Measurements from ENCODE around the gene ITGA11. TPM values are rescaled to one million over a fixed set of nuclear protein-coding genes. Genes with fewer than 3 reads are reported as not detected.

ITGA11 gene
- total and polyA plus RNA-seq, 2 donors, result 2.9 to 16.6 TPM

DNA sequence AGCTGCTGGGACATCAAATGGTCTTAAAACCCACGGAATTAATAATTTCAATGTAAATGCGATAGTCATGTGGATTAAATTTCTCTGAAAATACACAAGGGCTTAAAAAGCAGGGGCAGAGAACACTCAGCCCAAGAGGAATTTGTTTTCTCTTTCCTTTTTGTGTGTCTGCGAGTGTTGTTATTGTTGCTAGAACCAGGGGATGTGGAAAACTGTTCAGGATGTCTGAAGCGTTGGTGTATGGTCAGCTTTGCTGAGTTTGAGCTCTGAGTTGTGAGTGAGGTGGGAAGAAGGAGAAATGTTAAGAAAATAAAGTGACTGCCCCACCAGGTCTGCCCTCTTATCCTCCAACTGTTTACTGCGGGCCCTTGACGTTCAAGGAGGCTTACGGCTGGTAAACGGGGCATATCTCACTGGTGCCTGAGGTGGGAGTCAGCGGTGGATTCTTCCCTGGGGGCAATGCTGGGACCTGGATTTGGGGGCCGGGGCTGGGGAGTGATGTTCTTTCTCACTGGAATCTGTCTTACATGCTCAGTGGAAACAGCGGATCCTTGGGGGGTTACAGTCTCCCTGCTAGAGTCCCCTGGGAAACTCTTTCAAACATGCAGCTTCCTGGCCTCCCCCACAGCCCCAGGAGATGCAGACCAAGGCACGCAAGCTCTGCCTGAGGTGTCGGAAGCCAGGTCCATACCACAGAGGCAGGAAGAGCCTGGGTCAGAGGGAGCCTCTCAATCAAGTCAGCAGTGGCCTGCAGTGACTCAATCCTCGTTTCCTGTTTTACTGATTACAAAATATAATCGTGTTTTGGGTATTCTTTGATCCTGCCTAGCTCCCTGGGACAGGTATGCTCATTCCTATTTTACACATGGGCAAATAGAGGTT is 41.8 kb downstream of the ITGA11 start:
- no peaks in the 10 kb centered on the region for H3K36me3 ChIP-seq (ENCODE audit: insufficient read depth)
- H3K27ac ChIP-seq (ENCODE audit: low read depth), result no peak overlapping the region
- DNase-seq (ENCODE audit: extremely low spot score), result no peak
- H3K4me3 ChIP-seq (ENCODE audit: low read depth, low read length), result no peak overlapping the region
- H3K4me1 ChIP-seq (ENCODE audit: insufficient read depth), result no peaks in the 10 kb centered on the region
- 77% methylated on average over 15 of the region's 15 CpGs for WGBS

DNA sequence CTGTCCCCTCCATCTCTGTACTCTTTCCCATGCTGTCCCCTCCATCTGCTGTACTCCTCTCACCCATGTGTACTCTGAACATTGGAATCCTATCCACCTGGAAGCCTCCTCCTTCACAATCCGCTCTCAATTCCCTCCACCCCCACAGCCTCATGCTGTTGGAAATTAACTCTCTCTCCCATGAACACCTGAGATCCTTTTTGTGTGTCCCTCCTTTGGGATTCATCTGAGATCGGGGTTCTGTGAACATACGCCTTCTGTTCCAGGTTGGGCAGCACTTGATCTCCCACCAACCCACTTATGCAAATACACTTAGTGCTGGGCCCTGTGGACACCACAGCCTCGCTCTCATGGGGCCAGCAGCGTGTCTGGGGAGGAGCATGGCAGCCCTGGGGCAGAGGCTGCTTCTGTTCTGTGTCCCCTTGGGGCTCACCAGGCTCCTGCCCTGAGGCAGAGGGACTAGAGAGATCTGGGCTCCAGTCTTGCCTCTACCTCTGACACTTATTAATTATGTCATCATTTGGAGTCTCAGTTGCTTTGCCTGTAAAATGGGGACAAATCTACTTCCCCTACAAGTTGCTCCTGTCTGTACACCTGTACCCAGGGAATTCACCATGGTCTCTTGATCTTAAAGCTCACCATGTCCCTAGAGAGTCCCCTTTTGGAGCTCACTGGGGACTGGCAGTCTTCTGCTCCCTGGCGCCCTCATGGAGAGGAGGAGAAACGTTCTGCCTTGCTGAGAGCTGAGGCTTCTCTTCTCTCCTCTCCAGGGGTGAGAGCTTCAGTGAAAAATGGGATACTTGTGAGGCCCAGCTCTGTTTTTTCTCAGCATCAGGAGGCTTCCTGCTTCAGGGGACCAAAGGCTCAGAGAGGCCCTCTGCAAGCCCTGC is 42.7 kb downstream of the ITGA11 start:
- Histone ChIP-seq H3K4me1 (ENCODE audit: insufficient read depth) (no peaks in the 10 kb centered on the region), H3K27ac (ENCODE audit: low read depth) (no peak overlapping the region), H3K4me3 (ENCODE audit: low read depth, low read length) (no peak overlapping the region), H3K36me3 (ENCODE audit: insufficient read depth) (no peaks in the 10 kb centered on the region)
- DNase-seq (ENCODE audit: extremely low spot score), result no peak
- 88% methylated on average over 7 of the region's 7 CpGs for WGBS

DNA sequence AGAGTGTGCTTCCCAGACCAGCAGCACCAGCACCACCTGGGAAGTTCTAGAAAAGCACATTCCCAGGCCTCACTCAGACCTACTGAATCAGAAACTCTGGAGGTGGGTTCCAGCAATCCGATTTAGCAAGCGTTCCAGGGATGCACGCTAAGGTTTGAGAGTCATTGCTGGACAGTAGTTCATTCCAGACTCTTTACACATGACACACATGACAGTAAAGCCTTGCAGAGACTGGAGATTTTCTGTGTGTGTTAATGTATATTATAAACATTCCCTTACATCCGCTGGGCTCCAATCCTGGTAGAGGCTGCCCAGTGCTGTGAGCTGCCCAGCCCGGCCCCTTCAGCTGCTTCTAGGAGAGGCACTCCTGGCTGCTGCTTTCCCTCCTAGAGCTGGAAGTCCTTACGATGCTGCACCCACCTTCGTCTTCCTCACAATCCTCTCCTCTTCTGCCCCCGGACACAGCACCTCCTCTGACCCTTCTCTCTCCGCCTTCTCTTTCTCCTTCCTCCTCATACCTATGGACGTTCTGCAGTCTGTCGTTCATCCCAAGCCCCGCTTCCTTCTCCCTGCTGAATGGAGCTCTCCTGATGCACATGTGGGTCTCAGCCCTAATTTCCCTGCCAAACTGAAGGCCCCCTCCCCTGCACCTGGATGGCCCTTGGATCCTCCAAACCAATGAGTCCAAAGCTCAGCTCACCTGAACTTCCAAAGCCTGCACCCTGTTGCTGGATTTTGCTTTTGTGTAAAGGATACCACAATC is 44.4 kb downstream of the ITGA11 start:
- H3K4me1 ChIP-seq (ENCODE audit: insufficient read depth), result no peaks in the 10 kb centered on the region
- H3K4me3 ChIP-seq (ENCODE audit: low read depth, low read length), result no peak overlapping the region
- no peak for DNase-seq (ENCODE audit: extremely low spot score)
- WGBS, result 75% methylated on average over 12 of the region's 12 CpGs
- H3K36me3 ChIP-seq (ENCODE audit: insufficient read depth), result no peaks in the 10 kb centered on the region
- H3K27ac ChIP-seq (ENCODE audit: low read depth), result no peak overlapping the region

DNA sequence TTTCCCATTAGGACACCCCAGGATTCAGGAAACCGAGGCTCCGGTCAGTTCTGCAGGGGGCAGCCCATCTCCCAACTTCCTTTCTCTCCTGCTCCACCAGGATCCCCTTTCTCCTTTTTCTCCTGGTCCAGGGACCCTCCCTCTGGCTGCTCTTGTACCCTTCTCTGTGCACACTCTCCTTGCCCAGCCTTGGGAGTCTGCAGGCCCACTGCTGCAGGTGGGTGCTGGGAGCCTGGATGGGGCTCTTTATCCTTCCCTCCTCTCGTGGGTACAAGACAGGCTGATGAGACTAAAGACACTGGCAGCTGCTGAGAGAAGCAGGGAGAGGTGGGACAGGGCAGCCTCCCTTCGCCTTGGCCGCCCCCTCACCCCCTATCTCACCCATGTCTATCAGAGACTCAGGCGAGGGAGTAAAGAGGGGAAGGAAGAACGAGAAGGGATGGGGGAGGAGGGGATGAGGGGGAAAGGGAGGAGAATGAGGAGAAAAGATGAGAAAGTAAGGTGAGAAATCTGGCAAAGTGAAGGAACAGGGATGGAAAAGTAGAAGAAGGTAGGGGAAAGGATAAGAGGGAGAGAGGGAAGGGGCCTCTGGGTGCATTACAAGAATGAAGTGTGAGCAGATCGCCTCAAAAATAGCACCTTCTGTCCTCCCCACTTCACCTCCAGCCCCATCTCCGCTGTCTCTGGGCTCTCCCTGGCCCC is 45.2 kb downstream of the ITGA11 start:
- 93% methylated on average over 9 of the region's 9 CpGs for WGBS
- Histone ChIP-seq H3K36me3 (ENCODE audit: insufficient read depth) (no peaks in the 10 kb centered on the region), H3K4me3 (ENCODE audit: low read depth, low read length) (no peak overlapping the region), H3K27ac (ENCODE audit: low read depth) (no peak overlapping the region), H3K4me1 (ENCODE audit: insufficient read depth) (no peaks in the 10 kb centered on the region)
- DNase-seq (ENCODE audit: extremely low spot score), result no peak

DNA sequence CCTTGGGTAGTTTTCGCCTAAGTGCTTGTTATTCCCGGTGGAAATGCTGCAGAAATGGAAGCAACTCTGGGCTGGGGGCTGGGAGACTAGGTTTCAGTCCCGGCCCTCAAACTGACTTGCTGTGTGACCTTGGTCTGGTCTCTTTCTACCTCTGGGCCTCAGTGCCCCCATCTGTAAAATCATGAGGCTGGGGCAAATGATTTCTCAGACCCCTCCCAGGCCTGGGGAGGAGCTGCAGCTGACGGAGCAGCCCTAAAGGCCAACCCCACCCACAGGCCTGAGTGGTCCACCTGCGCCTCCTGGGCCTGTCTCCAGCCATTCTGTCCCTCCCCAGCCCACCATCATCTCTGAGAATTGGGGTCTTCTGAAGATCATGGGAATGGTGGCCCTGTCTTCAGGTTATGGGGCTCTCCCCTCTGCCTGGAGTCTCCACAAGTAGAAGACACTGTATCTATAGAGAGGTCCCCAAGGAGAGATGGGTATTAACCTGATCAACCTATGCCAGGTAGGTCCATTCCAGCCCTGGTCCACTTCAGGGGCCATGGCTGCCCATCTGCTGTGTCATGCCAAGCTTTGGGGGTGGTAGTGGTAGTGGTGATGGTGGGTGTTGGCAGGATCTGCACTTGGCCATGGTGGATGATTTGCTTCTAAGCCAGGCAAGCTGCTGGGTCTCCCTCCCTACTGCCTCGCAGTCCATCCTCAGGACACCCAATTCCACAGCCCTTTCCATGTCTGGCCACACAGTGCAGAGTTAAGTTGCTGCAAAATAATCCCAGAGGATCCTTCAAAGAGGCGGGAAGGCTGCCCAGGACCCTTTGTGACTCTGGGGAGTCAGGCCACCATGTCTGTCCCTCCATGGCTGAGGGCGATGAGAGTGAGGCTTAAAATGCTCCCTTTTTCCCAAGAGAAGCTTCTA is 46.0 kb downstream of the ITGA11 start:
- H3K27ac ChIP-seq (ENCODE audit: low read depth), result no peak overlapping the region
- 98% methylated on average over 8 of the region's 8 CpGs for WGBS
- no peak for DNase-seq (ENCODE audit: extremely low spot score)

DNA sequence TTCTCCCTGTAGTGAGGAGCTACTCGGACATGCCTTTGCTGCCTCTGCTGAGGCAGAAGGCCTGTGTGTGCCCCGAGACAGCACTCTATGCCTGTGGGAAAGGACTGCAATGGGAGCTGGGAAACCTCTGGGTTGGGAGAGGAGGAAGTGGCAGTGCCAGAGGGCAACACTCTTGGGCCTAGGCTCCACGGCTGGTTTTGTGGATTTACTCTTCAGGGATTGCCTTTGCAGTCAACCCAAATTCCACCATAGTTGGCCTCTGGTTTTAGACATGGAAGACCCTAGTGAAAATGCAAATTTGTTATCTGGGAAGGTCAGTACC is 46.8 kb downstream of the ITGA11 start:
- Histone ChIP-seq H3K36me3 (ENCODE audit: insufficient read depth) (no peaks in the 10 kb centered on the region), H3K4me3 (ENCODE audit: low read depth, low read length) (no peak overlapping the region), H3K4me1 (ENCODE audit: insufficient read depth) (no peaks in the 10 kb centered on the region), H3K27ac (ENCODE audit: low read depth) (peak overlapping the region; percentile 58)
- 89% methylated on average over 3 of the region's 3 CpGs for WGBS
- DNase-seq (ENCODE audit: extremely low spot score), result no peak

More for the DNA sequence above, 46.0 kb downstream of the ITGA11 start:
- Histone ChIP-seq H3K4me1 (ENCODE audit: insufficient read depth) (no peaks in the 10 kb centered on the region), H3K36me3 (ENCODE audit: insufficient read depth) (no peaks in the 10 kb centered on the region), H3K4me3 (ENCODE audit: low read depth, low read length) (no peak overlapping the region)

DNA sequence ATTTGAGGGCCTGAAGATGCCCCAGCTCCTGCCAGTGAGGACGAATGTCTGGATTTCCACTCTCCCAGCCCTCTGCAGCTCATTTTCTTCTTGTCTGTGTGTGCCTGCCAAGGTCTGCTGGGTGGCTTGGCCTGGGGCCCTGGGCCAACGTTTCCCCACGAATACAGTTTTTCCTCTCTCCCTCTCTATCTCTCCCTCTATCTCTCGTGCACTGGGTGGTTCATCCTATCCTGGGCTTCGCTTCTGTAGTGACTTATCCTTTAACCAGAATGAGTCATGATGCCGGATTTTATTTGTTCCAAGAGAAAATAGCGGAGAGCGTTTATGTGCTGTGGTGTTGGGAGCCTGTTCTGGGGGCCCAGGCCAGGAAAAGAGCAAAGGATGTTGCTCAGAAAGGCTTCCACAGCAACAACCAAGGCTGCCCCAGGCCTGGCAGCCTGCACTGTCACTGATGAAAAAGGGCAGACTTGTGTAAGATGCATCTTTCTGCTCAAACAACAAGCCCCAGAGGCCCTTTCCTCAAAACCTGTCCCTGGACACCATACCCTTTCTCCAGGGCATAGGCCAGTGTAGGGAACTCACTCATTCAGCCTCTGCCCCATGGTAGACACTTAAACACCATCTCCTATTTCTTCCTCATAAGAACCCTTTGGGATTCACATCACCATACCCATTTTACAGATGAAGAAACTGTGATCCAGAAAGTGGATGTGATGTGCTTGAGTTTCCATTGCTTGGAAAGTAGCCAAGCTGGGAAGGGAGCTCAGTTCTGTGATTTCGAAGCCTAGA is 47.3 kb downstream of the ITGA11 start:
- Histone ChIP-seq H3K36me3 (ENCODE audit: insufficient read depth) (no peaks in the 10 kb centered on the region), H3K27ac (ENCODE audit: low read depth) (peak overlapping the region; percentile 58), H3K4me3 (ENCODE audit: low read depth, low read length) (no peak overlapping the region), H3K4me1 (ENCODE audit: insufficient read depth) (no peaks in the 10 kb centered on the region)
- DNase-seq (ENCODE audit: extremely low spot score), result no peak
- WGBS, result 23% methylated on average over 9 of the region's 9 CpGs

DNA sequence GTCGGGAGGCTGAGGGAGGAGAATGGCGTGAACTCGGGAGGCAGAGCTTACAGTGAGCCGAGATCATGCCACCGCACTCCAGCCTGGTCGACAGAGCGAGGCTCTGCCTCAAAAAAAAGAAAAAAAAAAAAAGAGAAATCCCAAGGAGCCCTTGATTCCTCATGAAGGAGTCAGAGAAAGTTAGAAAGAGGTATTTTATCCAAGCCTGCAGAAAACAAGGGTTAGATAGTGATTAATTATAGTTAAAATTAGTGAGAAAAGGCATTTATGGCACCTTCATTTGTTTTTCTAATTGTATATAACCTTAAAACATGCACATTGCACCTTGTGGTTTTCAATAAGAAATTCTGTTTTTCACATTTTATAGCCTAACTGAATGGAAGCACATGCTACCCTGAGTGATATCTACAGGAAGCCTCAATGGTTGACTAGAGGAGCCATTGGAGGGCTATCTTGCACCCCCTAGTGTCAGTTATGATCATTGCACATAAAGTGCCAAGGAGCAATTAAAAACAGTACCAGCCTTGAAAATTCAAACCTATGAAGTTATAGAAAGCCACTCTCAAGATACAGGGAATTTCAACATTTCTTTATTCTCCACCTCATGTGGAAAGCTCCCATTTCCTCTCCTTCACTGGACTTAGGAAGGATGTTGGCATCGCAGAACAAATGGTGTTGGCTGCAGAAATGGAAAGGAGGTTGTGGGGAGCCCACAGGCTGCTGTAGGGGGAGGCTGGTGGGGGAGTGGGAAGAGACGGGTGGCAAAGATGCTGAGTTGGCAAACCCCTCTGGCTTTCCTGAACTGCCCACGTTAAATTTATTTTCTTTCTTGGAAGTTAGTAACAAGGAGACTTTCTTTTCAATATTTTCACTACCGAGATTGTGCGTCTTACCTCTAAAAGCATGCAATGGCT is 48.5 kb downstream of the ITGA11 start:
- H3K4me3 ChIP-seq (ENCODE audit: low read depth, low read length), result no peak overlapping the region
- no peak for DNase-seq (ENCODE audit: extremely low spot score)
- H3K36me3 ChIP-seq (ENCODE audit: insufficient read depth), result no peaks in the 10 kb centered on the region
- no peaks in the 10 kb centered on the region for H3K4me1 ChIP-seq (ENCODE audit: insufficient read depth)
- H3K27ac ChIP-seq (ENCODE audit: low read depth), result no peak overlapping the region
- 91% methylated on average over 12 of the region's 12 CpGs for WGBS

DNA sequence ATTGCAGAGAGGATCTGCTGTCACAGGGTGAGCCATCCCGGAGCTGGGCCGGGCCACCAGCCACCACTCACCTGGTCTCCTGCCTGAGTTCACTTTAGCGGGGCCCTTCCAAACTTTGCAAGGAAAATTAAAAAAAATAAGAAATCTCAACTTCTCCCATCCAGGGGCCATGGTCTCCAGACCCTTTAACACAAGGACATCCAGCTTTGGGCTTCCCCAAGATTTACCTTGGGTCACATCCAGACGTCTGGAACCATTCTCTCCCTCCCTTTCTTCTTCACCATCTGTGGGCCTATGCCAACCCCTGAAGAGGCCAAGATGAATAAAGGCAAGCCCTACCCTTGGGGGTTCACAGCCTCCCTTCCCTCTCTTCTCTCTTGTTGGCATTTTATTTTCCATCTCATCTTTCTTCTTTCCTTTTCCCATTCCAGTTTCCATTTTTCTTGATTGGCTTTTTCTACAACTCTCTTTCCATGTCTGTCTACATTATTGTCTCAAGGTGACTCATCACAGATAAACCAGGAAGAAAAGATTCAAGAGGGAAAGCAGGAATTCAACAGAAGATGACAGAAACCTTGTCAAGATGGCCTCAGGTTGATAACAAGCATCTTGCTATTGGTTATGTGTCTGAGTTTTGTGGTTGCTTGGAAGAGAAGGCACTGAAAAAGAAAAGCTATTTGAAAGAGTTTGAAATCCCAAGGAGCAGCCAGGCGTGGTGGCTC is 49.5 kb downstream of the ITGA11 start:
- no peaks in the 10 kb centered on the region for H3K4me1 ChIP-seq (ENCODE audit: insufficient read depth)
- H3K27ac ChIP-seq (ENCODE audit: low read depth), result no peak overlapping the region
- H3K4me3 ChIP-seq (ENCODE audit: low read depth, low read length), result no peak overlapping the region
- DNase-seq (ENCODE audit: extremely low spot score), result no peak
- 96% methylated on average over 5 of the region's 5 CpGs for WGBS
- H3K36me3 ChIP-seq (ENCODE audit: insufficient read depth), result no peaks in the 10 kb centered on the region

DNA sequence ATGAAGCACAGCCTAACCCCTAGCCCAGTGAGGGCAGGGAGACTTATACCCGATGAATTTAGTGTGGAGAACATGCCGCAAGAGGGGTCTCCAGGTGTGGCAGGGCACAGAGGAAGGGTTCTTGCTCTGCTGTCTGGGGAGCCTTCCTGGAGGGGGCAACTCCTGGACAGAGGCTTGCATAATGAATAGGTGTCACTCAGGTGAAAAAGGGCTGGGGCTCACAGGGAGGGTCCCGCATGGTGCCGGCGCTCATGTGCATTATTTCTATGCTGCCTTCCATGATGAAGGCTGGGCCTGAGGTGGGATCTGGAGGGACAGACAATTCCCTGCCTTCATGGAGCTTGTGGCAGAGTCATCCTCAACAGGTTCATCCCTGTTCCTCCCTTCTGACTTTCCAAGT is 51.5 kb downstream of the ITGA11 start:
- Histone ChIP-seq H3K4me1 (ENCODE audit: insufficient read depth) (no peaks in the 10 kb centered on the region), H3K36me3 (ENCODE audit: insufficient read depth) (no peaks in the 10 kb centered on the region), H3K27ac (ENCODE audit: low read depth) (no peak overlapping the region), H3K4me3 (ENCODE audit: low read depth, low read length) (no peak overlapping the region)
- no peak for DNase-seq (ENCODE audit: extremely low spot score)
- WGBS, result 97% methylated on average over 5 of the region's 5 CpGs
